ENCODE data around the gene ANKRD13B. TPM values are rescaled to one million over a fixed set of nuclear protein-coding genes. Genes with fewer than 3 reads are reported as not detected.

ANKRD13B gene
- polyA plus RNA-seq, 1 donor (not counting 4 experiments of a cell fraction or from before 2014, with no cell fraction given): 3.7 TPM

DNA sequence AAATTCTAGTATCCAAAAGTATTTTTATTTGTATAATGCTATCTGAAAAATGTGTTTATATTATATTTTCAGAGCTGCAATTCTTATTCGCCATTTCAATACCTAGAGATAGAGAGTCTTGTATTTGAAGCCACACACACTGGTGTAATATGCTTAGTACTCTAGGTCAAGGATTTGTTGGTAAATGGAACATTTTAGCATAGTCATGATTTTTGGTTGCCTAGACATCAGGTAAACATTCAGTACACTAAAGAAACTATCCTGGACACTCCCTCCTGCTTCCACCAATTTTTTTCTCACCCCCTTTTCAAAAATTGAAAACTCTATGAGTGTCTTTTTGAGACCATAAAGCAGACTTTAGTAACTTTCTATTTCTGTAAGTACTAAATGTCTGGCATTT is 46.8 kb upstream of the ANKRD13B start:
- Histone ChIP-seq H3K4me3 (ENCODE audit: control insufficient read depth in 2 of 3, extremely low read depth in 1 of 3, insufficient read depth in 2 of 3, low read depth in 1 of 3, low read length in 3 of 3) (no peak overlapping the region), H3K4me2 (ENCODE audit: control insufficient read depth, extremely low read depth, insufficient read depth, low read depth, low read length) (no peak overlapping the region), H3K4me1 (ENCODE audit: control insufficient read depth, extremely low read depth, insufficient read depth, low read length) (no peaks in the 10 kb centered on the region), H4K20me1 (ENCODE audit: control insufficient read depth, extremely low read depth, insufficient read depth, low read length) (no peaks in the 10 kb centered on the region), H3K27ac (ENCODE audit: control insufficient read depth, insufficient read depth, low read length) (no peak overlapping the region), H3K79me2 (ENCODE audit: control insufficient read depth, insufficient read depth, low read length) (no peaks in the 10 kb centered on the region), H3K9me3 (ENCODE audit: control insufficient read depth, low read depth, low read length) (no peaks in the 10 kb centered on the region), H3K27me3 (ENCODE audit: control insufficient read depth, extremely low read depth, insufficient read depth, low read length) (no peaks in the 10 kb centered on the region), H3K9ac (ENCODE audit: control insufficient read depth, extremely low read depth, insufficient read depth, low read length) (no peak overlapping the region), H2AFZ (ENCODE audit: control insufficient read depth, low read length) (no peak overlapping the region), H3K36me3 (ENCODE audit: control insufficient read depth in 2 of 2, extremely low read depth in 1 of 2, insufficient read depth in 2 of 2, low read length in 2 of 2) (peaks cover 6 to 18% of the 10 kb centered on the region in 2 experiments), H3K9me1 (ENCODE audit: control insufficient read depth, extremely low read depth, insufficient read depth, low read length) (no peaks in the 10 kb centered on the region)
- TF ChIP-seq EZH2 (IDR thresholded peaks at IDR 0.05; ENCODE audit: low read length): no peak
- TF ChIP-seq, protein P1, sequence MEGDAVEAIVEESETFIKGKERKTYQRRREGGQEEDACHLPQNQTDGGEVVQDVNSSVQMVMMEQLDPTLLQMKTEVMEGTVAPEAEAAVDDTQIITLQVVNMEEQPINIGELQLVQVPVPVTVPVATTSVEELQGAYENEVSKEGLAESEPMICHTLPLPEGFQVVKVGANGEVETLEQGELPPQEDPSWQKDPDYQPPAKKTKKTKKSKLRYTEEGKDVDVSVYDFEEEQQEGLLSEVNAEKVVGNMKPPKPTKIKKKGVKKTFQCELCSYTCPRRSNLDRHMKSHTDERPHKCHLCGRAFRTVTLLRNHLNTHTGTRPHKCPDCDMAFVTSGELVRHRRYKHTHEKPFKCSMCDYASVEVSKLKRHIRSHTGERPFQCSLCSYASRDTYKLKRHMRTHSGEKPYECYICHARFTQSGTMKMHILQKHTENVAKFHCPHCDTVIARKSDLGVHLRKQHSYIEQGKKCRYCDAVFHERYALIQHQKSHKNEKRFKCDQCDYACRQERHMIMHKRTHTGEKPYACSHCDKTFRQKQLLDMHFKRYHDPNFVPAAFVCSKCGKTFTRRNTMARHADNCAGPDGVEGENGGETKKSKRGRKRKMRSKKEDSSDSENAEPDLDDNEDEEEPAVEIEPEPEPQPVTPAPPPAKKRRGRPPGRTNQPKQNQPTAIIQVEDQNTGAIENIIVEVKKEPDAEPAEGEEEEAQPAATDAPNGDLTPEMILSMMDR (optimal IDR thresholded peaks at IDR 0.05 in 1 of 3, IDR thresholded peaks at IDR 0.05 in 1 of 3, conservative IDR thresholded peaks at IDR 0.05 in 1 of 3; ENCODE audit: extremely low read depth in 1 of 3, insufficient read depth in 2 of 3, low read length in 3 of 3): no peak
- FAIRE-seq (no peak), DNase-seq (ENCODE audit: low read depth, low spot score) (no peak)
- dilution Hi-C loops (cut with MboI; ENCODE audit: extremely low pct_ligation_motif_present, low sequenced_read_pairs): no loop called here

DNA sequence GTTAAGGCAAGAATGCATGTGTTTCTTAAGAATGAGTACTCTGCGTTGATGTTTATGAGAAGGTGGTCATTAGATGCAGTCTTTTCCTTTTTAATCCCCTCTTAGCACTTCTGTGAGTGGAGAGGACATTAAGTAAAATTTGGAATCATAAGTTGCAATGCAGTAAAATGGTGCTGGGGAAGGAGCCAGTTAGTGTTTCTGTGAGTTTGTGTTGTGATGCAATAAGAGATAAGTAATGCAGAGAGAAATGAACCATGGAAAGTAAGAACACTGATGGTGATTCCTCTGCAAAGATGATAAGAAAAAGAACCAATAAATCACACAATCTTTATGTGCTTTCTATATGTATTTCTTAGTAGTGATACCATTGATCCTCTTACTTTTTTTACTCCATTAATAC is 46.1 kb upstream of the ANKRD13B start:
- Histone ChIP-seq H4K20me1 (ENCODE audit: control insufficient read depth, extremely low read depth, insufficient read depth, low read length) (no peaks in the 10 kb centered on the region), H3K9ac (ENCODE audit: control insufficient read depth, extremely low read depth, insufficient read depth, low read length) (no peak overlapping the region), H3K4me1 (ENCODE audit: control insufficient read depth, extremely low read depth, insufficient read depth, low read length) (no peaks in the 10 kb centered on the region), H3K4me3 (ENCODE audit: control insufficient read depth in 2 of 3, extremely low read depth in 1 of 3, insufficient read depth in 2 of 3, low read depth in 1 of 3, low read length in 3 of 3) (no peak overlapping the region), H3K27me3 (ENCODE audit: control insufficient read depth, extremely low read depth, insufficient read depth, low read length) (no peaks in the 10 kb centered on the region), H3K9me1 (ENCODE audit: control insufficient read depth, extremely low read depth, insufficient read depth, low read length) (no peaks in the 10 kb centered on the region), H3K27ac (ENCODE audit: control insufficient read depth, insufficient read depth, low read length) (no peak overlapping the region), H2AFZ (ENCODE audit: control insufficient read depth, low read length) (no peak overlapping the region), H3K36me3 (ENCODE audit: control insufficient read depth in 2 of 2, extremely low read depth in 1 of 2, insufficient read depth in 2 of 2, low read length in 2 of 2) (peaks cover 6 to 18% of the 10 kb centered on the region in 2 experiments), H3K79me2 (ENCODE audit: control insufficient read depth, insufficient read depth, low read length) (no peaks in the 10 kb centered on the region), H3K9me3 (ENCODE audit: control insufficient read depth, low read depth, low read length) (no peaks in the 10 kb centered on the region), H3K4me2 (ENCODE audit: control insufficient read depth, extremely low read depth, insufficient read depth, low read depth, low read length) (no peak overlapping the region)
- TF ChIP-seq EZH2 (IDR thresholded peaks at IDR 0.05; ENCODE audit: low read length): no peak
- TF ChIP-seq, protein P1 (optimal IDR thresholded peaks at IDR 0.05 in 1 of 3, IDR thresholded peaks at IDR 0.05 in 1 of 3, conservative IDR thresholded peaks at IDR 0.05 in 1 of 3; ENCODE audit: extremely low read depth in 1 of 3, insufficient read depth in 2 of 3, low read length in 3 of 3): no peak
- no peak for DNase-seq (ENCODE audit: low read depth, low spot score)
- FAIRE-seq: no peak
- dilution Hi-C loops (cut with MboI; ENCODE audit: extremely low pct_ligation_motif_present, low sequenced_read_pairs): no loop called here
